WI38 (cell line): Measurements from ENCODE around the gene OOSP2.

Experiments used
- H3K4me3 ChIP-seq: 2 replicates; pipeline ENCODE4 v1.5.1; 2011; ENCODE audit warnings: low read depth, mild to moderate bottlenecking, control low read depth, low read length
- CTCF ChIP-seq: IDR thresholded peaks from 2 replicates; pipeline ENCODE4 v1.5.1; 2012; ENCODE audit warnings: low read depth, mild to moderate bottlenecking, control low read depth, low read length

OOSP2 gene

GRCh38 chr11:60040109-60040508 lies at the start of gene OOSP2:
Gene OOSP2, plus strand, starts transcription at chr11:60040409. Its CDS starts 51 bp downstream, at chr11:60040460.
- no peak for TF ChIP-seq CTCF
- no peak within 1 kb of the TSS for H3K4me3 ChIP-seq

GRCh38 chr11:59990421-59990820 lies 49.8 kb upstream of the OOSP2 start:
- no peak for TF ChIP-seq CTCF
- no peak overlapping the region for H3K4me3 ChIP-seq

GRCh38 chr11:59992425-59992824 lies 47.8 kb upstream of the OOSP2 start:
- no peak for TF ChIP-seq CTCF
- no peak overlapping the region for H3K4me3 ChIP-seq

- H3K4me3 ChIP-seq: no peak overlapping the region
- TF ChIP-seq CTCF: no peak
Measured at GRCh38 chr11:59997800-59998199, 42.4 kb upstream of the OOSP2 start.

GRCh38 chr11:59999691-60000090 lies 40.5 kb upstream of the OOSP2 start:
- TF ChIP-seq CTCF: no peak
- no peak overlapping the region for H3K4me3 ChIP-seq

- TF ChIP-seq CTCF: no peak
- H3K4me3 ChIP-seq: no peak overlapping the region
Measured at GRCh38 chr11:60003729-60004128, 36.5 kb upstream of the OOSP2 start.

GRCh38 chr11:60005360-60005759 lies 34.8 kb upstream of the OOSP2 start:
- no peak for TF ChIP-seq CTCF
- no peak overlapping the region for H3K4me3 ChIP-seq
